Activated CD4-positive, alpha-beta T cell treated with anti-CD3 and anti-CD28 coated beads, Interleukin-2, amount 50 U/mL, for 16 hours (primary cell): Measurements from ENCODE around the gene AGMO.
"Not testable (repeated sequence)": the region's sequence is repeated elsewhere in the genome, so short reads cannot be mapped to it uniquely, and the experiment has no call there.

Experiments used
- DNase-seq: peaks from one replicate; pipeline ENCODE4 v3.0.0-alpha.2; 2020

AGMO gene

DNA sequence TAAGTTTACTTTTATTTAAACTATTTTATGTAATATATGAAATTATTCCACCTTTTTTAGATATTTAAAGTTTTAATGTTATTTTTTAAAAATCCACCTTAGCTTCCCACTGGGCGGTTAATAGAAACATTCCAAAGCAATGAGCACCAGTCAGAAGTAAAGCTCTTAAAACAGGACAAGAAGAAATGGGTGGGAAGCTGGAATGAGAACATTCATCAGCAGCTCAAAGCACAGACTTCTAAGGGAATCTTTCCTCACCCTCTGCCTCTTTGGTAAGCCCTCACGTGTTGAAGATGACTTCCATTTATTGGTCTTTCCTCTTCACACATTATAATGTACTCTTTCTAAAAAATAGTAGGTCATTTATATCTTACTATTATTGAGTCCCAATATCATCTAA, 3.1 kb downstream of the AGMO start:
- no peak for DNase-seq

DNA sequence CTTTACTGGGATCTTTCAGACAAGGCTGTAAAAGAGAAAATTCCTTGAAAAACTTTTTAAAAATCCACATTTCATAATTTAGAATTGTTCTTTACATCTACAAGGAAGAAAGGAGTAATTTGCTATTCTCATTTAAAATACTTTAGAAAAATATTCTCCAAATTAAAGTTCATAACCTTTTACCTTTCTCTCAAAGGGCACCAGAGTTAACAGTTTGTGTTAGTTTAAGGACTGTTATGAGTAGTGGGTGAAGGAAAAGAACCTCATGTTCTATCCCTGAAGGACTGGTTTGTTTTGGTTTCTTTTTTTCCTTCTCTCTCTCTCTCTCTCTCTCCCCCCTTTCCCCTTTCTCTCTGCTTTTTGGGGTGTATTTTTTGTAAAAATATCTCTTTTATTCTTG, 4.1 kb downstream of the AGMO start:
- DNase-seq = no peak

DNA sequence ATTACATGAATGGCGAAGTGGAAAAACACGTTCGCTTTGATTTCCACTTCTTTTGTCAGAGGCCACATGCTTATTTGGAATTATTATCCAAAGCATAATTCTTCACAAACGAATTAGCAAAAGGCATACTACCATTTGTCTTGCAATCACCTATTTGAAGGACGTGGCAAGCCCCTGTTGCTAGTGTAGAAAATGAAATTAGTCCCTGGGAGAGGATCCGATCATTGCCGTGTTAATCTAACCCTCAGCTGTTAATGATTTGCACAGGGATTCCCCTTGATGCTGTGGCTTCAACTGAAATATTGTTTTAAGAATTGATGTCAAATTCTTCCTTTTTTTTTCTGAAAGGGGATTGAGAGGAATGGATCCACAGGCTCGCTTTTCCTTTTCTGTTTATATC, 4.6 kb downstream of the AGMO start:
- no peak for DNase-seq

DNA sequence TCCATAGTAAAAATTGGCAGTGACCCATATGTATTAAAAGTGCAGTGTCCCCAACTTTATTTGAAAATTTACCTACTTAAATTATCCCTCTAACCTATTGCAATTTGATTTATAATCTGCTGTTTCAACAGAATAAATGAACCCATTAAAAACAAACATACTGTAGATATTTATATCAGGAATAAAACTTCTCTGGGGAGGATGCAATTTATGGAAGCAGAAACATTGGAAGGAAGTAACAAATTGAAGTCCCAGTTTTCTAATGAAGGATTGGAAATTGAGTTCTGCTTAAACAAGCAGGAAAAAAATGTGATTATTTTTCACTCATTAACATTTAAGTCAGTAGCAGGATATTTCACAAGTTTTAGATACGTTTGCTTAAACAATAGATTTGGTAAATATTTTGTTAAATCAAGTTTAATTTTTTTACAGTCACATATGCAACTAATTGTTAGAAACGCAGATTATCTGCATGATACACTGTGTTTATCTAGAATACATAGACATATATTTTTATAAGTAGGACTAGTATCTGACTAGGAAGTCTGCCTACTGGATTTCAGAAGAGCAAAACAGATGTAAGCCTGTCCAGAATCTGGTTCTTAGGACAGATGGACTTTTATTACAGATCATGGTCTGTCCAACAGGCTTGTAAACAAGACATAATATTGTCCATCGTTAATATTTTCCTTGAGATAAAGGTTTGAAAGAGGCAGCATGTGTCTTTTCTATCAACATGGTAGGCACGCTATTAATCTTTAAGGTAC, 5.3 kb downstream of the AGMO start:
- no peak for DNase-seq

DNA sequence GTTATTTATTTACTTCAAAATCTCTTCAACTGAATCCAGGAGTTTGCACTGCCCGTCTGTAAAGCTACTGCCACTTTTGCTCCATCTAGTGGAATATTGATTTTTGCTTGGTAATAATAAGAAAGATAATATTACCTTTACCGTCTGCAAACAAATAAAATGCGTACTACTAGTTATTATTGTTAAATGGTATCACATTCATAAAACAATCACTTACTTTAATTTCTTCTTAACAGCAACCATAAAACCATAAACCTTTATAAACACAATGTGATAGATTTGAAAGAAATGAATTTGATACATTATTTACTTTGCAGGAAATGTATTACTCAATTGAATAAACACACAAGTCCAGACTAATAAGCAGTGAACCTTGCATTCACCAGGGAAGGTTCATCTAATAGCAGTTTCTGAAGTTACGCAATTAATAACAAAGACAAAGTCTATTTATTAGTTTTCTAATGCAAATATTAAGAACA, 6.4 kb downstream of the AGMO start:
- DNase-seq = no peak

DNA sequence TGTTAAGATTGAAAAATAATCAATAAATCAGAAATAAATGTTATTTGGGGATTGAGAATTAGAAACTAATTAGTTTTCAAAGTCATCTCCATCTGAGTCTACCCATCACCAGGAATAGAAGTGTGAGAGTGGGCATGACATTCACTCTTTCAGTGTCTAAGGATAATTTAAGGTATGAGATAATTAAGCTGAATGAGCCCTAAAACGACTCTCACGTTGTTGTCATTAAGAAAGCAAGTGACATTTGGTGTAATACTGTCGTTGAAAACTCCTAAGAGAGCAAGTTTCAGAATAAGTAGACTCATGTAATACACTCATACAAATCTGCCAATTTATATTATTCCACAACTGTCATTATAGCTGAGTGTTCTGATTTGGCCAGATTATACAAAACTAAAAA, 7.1 kb downstream of the AGMO start:
- no peak for DNase-seq

DNA sequence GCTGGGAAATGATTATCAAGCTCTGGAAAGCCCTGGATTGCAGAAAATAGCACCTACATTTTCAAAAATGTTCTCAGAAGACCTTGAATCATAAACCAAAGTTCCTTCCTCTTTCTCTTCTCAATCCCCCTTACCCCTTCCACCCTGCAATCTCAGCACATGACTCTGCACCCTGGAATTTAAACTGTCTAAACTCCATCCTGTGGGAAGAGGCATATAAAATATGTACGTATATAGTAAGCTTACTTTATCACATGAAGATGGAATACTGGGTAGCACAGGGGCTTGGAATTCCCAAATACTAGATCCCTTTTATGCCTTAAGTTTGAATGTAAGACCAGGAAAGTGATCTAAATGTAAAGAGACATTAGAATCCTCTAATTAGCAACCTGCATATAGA, 7.7 kb downstream of the AGMO start:
- DNase-seq = no peak

DNA sequence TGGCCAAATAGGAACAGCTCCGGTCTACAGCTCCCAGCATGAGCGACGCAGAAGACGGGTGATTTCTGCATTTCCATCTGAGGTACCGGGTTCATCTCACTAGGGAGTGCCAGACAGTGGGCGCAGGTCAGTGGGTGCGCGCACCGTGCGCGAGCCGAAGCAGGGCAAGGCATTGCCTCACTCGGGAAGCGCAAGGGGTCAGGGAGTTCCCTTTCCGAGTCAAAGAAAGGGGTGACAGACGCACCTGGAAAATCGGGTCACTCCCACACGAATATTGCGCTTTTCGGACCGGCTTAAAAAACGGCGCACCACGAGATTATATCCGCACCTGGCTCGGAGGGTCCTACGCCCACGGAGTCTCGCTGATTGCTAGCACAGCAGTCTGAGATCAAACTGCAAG, 14.5 kb downstream of the AGMO start:
- not testable (repeated sequence) for DNase-seq

DNA sequence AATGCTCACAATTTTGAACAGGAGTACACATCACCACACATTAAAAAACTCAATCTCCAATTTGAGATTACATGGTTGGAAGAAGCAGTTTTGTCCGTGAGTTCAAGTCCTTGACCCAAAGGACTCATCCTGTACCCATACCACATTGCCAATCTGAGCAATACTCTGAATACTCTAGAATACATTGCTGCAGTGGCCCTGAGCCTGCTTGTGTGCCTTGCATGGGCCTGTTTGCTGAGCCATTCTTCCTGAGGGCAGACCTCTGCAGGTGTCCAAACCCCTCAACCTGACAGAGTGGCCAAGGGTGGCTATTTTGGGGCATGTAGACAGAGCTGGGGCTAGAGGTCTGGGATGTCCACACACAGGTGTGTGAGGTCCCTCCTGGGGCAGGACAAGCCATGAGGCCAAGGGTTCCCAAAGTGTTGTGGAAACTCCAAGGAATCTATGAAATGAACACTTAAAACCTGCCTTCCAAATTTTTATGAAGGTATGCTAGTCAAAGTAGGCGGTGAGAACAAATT, 15.5 kb downstream of the AGMO start:
- DNase-seq = no peak

DNA sequence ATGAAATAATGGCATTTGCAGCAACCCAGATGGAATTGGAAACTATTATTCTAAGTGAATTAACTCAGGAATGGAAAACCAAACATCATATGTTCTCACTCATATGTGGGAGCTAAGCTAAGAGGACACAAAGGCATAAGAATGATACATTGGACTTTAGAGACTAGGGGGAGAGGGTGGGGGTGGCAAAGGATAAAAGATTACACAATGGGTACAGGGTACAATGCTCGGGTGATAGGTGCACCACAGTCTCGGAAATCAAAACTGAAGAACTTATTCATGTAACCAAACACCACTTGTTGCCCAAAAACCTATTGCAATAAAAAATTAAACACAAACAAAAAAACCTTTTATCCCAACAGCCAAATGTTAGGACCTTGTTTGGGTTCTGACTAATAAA, 17.8 kb downstream of the AGMO start:
- DNase-seq = no peak

DNA sequence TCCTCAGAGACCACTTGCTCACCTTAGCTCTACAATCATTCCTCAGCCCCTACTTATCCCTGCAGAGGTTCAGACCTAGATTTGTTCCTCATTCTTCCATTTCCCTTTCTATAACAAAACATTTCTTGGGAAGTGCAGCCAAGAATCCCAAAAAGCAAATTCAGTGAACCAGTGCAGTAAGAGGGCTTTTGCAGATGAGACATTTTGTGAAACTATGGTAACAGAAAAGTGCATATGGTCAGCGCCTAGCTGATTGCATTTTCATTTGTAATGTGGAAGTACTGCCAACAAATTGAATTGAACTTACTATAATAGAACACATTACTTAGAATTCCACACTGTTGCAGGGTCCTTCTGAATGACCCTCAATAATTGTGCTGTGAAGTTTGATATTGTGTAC, 18.6 kb downstream of the AGMO start:
- DNase-seq = no peak

DNA sequence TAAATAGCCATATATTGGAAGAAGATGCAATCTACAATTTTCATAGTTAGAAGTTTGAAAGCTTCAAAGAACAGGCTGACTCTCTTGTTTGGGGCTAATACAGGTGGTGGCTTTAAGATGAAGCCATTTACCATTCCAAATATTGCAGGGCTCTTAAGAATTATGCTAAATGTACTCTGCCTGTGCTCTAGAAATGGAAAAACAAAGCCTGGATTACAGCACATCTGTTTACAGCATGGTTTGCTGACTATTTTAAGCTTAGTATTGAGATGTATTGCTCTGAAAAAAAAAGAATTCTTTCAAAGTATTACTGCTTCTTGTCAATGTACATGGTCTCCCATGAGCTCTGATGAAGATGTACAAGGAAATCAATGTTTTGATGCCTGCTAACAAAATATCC, 34.2 kb downstream of the AGMO start:
- DNase-seq = no peak

DNA sequence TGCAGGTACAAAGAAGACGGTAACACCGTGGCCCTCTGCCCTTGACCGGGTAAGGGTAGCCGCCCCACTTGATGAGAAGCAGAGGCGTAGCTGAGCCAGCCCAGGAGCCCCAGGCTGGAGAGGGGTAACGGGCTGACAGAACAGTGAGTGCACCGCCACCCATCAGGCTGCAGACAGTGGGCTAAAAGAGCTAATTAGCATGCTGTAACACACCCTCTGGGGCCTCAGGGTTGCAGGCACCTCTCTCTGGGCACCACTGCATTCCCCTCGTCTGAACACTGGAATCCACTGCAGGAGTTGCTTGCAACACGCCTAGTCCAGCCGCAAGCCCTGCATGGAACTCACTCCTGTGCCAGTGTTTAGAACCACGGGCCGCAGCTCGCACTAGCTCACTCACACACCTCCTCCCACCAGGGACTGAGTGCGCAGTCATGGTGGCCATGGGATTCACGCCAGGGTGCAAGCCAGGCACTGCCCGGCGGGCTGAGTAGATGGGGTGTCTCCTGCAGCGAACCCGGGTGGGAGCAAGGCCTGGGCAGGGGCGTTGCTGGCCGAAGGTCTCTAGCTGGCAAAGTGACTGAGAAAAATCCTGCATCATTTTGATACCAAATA, 36.1 kb downstream of the AGMO start:
- no peak for DNase-seq

DNA sequence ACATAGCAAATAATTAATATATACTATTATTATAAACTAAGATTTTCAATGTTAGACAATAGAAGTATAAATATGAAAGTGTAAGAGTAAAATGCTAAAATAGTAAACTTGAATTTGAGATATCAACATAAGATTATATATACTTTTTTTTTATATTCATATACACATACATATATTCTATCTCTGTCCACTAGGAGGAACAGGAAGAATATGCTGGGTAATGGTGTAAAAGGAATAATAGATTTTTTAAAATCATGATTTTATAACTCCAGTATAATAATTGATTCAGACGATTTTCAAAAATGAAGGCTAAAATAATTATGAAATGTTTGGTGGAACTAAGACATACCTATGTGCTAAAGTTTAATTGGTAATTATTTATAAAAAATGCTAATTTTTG, 37.7 kb downstream of the AGMO start:
- DNase-seq = no peak

DNA sequence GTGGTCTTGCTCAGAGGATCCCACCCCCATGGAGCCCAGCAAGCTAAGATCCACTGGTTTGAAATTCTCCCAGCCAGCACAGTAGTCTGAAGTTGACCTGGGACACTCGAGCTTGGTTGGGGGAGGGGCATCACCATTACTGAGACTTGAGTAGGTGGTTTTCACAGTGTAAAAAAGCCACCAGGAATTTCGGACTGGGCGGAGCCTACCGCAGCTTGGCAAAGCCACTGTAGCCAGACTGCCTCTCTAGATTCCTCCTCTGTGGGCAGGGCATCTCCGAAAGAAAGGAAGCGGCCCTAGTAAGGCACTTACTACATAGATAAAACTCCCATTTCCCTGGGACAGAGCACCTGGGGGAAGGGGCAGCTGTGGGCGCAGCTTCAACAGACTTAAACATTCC, 44.0 kb downstream of the AGMO start:
- DNase-seq = not testable (repeated sequence)

DNA sequence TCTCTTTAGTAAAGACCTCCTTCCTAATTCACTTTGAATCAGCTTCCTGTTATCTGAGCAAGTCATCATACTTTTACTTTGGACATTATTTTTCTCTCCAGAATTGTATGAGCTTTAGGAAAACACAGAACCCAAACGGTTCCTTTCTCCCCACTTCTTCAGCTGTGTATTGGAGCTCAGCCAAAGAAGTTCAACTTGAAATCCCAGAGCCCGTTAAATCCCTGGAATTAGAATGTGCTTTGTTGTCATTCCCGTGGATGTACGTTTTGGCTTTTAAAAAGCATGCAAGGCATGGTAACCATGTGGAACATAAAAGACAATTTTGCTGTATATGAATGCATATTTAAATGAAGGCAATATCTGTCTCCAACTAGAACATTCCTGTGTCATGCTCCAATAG, 46.6 kb downstream of the AGMO start:
- no peak for DNase-seq

DNA sequence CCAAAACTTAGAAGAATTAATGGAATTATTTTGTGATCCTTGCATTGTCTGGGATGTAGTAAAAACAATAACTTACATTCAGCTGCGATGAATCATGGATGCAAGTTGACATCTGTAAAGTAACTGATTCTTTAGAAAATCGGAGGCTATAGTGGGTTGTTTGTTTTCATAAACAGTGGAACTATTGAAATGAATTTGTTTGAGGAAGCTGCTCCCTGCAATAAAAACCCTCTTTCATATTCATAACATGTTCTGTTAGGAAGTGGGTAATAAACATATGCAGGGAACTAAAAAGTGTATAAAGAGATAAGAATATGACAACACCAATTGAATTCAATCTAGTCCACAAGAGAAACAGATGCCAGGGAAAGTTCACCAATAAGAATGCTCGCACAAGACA, 53.6 kb downstream of the AGMO start:
- DNase-seq = no peak

DNA sequence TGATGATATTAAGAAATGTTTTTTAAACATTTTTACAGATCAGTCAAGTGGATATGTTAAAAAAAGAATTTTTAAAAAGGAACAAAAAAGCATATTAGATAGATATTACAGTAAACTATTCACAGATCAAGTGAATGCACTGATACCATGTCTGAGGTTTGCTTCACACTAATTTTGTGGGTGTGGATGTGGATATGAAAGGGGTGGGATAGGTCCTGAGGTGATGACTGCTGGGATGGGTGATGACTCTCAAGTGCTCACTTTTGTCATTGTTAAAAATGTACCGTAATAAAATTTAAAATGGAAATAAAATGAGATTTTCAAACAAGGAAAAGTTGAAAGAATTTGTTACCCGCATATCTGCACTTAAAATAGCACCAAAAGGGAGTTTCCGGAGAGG, 54.1 kb downstream of the AGMO start:
- DNase-seq = no peak

DNA sequence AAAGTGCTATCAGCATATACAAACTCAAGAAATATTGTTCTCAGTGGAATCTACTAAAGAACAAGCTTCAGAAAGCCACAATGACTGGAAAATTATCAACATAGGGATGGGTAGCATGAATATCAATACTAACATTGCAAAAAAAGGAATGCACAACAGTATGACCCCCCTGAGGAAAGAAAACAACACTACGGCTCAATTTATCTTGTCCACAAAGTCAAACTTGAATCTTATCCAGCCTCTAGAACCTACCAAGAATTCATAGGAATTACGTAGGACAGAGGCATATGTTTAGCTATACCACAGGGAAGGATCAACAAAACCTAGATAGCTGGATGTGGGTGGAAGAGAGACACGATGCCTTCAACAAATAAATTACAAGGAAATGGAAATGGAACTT, 54.6 kb downstream of the AGMO start:
- DNase-seq = no peak

DNA sequence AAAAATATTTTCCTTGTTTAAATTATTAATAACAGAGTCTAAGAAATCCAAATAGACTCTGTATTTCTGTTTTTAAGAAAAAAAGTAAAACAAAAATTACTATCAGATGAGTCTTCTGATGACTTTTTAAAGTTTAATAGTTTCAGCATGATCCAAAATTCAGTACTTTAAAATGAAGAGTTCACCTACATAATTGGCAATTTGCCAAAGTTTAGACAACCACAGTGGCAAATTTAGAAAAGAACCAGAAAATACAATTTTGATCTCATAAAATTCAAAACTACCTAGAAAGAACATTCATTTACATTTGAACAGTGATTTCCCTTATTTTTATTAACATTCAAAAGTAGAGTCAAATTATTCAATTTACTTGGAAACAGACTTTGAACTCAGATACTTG, 56.1 kb downstream of the AGMO start:
- no peak for DNase-seq

DNA sequence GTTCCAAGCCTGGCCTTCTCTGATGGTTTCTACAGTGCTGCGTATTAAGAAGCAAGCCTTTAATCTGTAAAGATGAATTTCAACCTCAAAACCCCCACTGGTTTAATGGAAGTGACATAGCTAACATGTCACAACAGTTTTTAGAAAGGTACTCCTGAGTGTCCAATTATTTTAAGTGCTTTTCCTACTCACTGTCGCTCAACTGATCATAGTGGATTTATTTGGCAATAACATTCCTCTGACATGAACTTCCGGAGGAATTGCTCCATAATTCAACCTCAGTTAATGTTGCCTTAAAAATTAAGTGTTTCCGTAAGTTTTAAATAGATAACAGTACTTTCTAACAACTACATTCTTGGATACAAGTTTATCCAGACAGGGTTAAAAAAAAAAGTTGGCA, 57.5 kb downstream of the AGMO start:
- no peak for DNase-seq

DNA sequence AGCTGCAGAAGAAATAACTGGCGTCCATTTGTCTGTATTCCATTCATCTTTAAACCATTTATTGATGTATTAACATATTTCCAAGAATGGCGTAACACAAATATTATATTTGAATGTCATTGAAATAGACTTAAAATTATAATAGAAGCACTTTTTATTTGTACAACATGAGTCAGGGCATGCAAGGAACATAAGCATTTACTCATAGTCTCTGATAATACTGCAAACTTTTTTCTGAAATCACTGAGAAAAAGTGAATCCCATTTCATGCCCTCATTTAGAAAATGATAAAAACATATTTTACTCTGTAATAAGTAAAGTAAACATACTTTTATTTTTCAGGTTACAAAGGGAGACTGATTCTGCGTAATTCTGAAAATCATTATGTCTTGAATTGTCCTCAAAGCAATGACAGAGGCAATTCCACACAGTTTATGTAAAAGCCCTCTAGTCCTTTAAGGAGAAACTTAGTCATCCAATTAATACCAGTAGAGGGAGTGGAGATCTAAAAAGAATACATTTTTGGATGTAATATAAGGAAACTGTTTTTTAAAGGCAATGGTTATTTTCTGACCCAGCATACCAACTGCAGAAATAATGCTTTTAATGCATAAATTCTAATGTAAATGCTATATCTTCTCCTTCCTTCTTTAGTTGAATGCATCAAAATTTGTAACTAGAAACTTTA, 58.1 kb downstream of the AGMO start:
- no peak for DNase-seq

DNA sequence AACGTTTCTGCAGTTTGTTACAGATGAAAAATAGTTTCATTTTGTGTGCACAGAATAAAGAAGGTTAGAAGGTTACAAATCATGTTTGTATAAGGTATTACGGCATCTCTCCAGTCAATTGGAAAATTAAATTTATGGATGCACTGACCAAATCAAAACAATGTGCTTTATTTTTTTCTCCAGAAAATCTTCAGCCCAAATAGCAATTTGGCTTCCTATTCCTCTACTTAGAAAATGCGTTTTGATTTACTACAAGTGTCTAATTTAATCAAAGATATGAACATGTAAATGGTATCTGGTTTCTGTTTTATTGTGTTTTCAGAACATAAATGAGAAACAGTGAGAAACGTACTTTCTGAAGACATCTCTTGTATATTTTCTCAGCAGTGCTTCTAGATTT, 63.4 kb downstream of the AGMO start:
- DNase-seq = no peak

DNA sequence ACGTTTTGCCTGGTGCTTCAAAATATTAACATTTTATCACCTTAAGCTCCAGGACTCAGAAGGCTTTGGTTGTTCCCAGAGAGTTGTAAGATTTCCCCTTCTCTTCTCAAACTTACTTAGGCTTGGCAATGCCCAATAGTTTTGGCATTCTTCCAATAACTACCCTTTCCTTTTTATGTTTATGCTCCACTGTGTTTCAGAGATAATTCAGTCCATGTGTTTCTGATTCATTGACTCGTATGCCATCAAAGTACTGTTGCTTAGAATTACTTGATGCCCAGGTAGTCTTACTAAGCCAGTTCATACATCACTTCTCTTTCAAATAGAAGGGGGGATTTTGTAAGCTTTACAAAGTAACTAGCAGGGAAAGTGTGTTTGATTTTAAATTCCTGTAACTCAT, 66.6 kb downstream of the AGMO start:
- DNase-seq = no peak
